Neural cell (in vitro differentiated cells): ENCODE results near the gene PLSCR4. TPM values are rescaled to one million over a fixed set of nuclear protein-coding genes. Genes with fewer than 3 reads are reported as not detected.

ENCODE experiments used
- H2AFZ ChIP-seq: fragments of 200-600, 300-800 bp; sonication (generic), shearing (Covaris generic); 2 replicates; pipeline ENCODE4 v1.6.0; 2014; ENCODE audit warnings: low read depth, mild to moderate bottlenecking, antibody characterized with exemption, low read length, moderate library complexity
- H3F3A ChIP-seq: fragments of 200-600 bp; shearing (Covaris generic); 2 replicates; pipeline ENCODE4 v1.6.1; 2016; ENCODE audit warnings: mild to moderate bottlenecking, moderate library complexity, mixed read lengths, antibody characterized with exemption, low read length; ENCODE audit not compliant: insufficient read depth, poor library complexity, severe bottlenecking
- H3K27ac ChIP-seq: fragments of 200-600, 300-800 bp; sonication (generic), shearing (Covaris generic); 2 replicates; pipeline ENCODE4 v1.5.1; 2014; ENCODE audit warnings: mild to moderate bottlenecking, low read length, moderate library complexity
- H3K27me3 ChIP-seq: fragments of 300-800, 200-600 bp; sonication (generic), shearing (Covaris generic); 2 replicates; pipeline ENCODE4 v1.6.0; 2014; ENCODE audit warnings: mild to moderate bottlenecking, low read depth, low read length, moderate library complexity; ENCODE audit not compliant: insufficient read depth
- H3K36me3 ChIP-seq: fragments of 300-800, 200-600 bp; sonication (generic), shearing (Covaris generic); 2 replicates; pipeline ENCODE4 v1.5.1; 2014; ENCODE audit warnings: mild to moderate bottlenecking, antibody characterized with exemption, low read length, moderate library complexity; ENCODE audit not compliant: insufficient read depth
- H3K4me2 ChIP-seq: fragments of 300-800, 200-600 bp; sonication (generic), shearing (Covaris generic); 2 replicates; pipeline ENCODE4 v1.6.0; 2014; ENCODE audit warnings: mild to moderate bottlenecking, low read length
- H3K4me3 ChIP-seq: fragments of 300-800, 200-600 bp; sonication (generic), shearing (Covaris generic); 2 replicates; pipeline ENCODE4 v1.5.1; 2014; ENCODE audit warnings: mild to moderate bottlenecking, low read length, moderate library complexity
- H3K79me2 ChIP-seq: fragments of 200-600 bp; shearing (Covaris generic); replicated peaks from 2 replicates; pipeline ENCODE4 v1.6.0; 2014; ENCODE audit warnings: mild to moderate bottlenecking, low read length, moderate library complexity; ENCODE audit not compliant: insufficient read depth
- H3K9ac ChIP-seq: fragments of 300-800, 200-600 bp; sonication (generic), shearing (Covaris generic); 2 replicates; pipeline ENCODE4 v1.6.1; 2016; ENCODE audit warnings: mild to moderate bottlenecking, low read length, mixed read lengths
- H3K9me2 ChIP-seq: fragments of 200-600 bp; shearing (Covaris generic); 2 replicates; pipeline ENCODE4 v1.6.1; 2016; ENCODE audit warnings: mild to moderate bottlenecking, low read length, mixed read lengths; ENCODE audit not compliant: insufficient read depth
- H3K9me3 ChIP-seq: fragments of 200-600, 300-800 bp; sonication (generic), shearing (Covaris generic); 2 replicates; pipeline ENCODE4 v1.6.1; 2016; ENCODE audit warnings: mild to moderate bottlenecking, mixed run types, low read length, moderate library complexity, mixed read lengths
- H4K20me1 ChIP-seq: fragments of 200-600 bp; shearing (Covaris generic); 2 replicates; pipeline ENCODE4 v1.6.1; 2016; ENCODE audit warnings: mild to moderate bottlenecking, mixed run types; ENCODE audit not compliant: insufficient read depth
- CTCF ChIP-seq: fragments of 450-650 bp; IDR thresholded peaks from 2 replicates; pipeline ENCODE4 v1.5.1; 2014; ENCODE audit warnings: antibody characterized with exemption, mild to moderate bottlenecking, moderate library complexity; ENCODE audit not compliant: poor library complexity, severe bottlenecking
- EP300 ChIP-seq: fragments of 450-650 bp; conservative IDR thresholded peaks from 2 replicates; pipeline ENCODE4 v1.6.1; 2014; ENCODE audit warnings: antibody characterized with exemption, mild to moderate bottlenecking, moderate library complexity; ENCODE audit not compliant: poor library complexity, severe bottlenecking
- POLR2AphosphoS5 ChIP-seq: IDR thresholded peaks from 2 replicates; pipeline ENCODE4 v1.6.1; 2012
- RAD21 ChIP-seq: fragments of 450-650 bp; conservative IDR thresholded peaks from 2 replicates; pipeline ENCODE4 v1.6.1; 2014; ENCODE audit warnings: antibody characterized with exemption, mild to moderate bottlenecking, moderate library complexity
- REST ChIP-seq: IDR thresholded peaks from 2 replicates; pipeline ENCODE4 v1.6.1; 2012; ENCODE audit warnings: borderline replicate concordance
- SMC3 ChIP-seq: fragments of 450-650 bp; conservative IDR thresholded peaks from 2 replicates; pipeline ENCODE4 v1.6.1; 2014; ENCODE audit warnings: antibody characterized with exemption, mild to moderate bottlenecking, moderate library complexity; ENCODE audit not compliant: poor library complexity
- TAF1 ChIP-seq: IDR thresholded peaks from 2 replicates; pipeline ENCODE4 v1.6.1; 2012; ENCODE audit warnings: low read depth
- polyA plus RNA-seq: library from polyadenylated mRNA; depleted of rRNA; stranded (reverse); fragments of >200 nt; gene quantifications from 2 replicates; pipeline ENCODE4 v1.2.3, GENCODE V29; 2014

The PLSCR4 gene
- polyA plus RNA-seq, 1 donor from 2014 or later, result not detected

- TF ChIP-seq CTCF (peak; percentile 73), TAF1 (no peak)
Measured at GRCh38 chr3:146189519-146190173, 61.3 kb downstream of the PLSCR4 start (continued).

DNA sequence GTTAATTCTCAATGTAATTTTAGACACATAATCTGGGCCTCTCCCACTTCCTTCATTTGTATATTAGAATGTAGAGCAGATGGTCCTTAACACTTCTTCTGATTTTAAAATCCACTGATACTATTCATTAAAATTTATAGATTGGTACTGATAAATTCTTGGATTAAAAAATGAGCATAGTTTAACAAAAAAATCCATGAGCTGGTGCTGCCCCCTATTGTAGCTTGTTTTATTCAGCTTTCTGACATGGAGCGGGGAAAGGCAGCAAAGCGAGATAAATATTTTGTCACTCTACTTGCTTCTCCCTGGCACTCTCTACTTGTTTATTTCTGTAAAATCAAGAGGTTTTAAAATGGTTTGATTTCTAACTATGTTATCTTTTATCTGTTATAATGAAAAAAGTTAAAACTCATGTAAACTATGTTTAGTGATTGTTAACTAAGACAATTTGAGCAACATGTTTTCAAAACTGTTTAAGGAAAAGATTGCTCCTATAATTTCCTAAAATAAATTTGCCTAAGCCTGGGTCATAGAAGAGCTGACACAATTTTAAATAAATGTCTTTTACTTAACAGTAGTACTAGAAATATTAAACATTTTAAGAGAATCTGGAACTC is 63.5 kb downstream of the PLSCR4 start:
- Histone ChIP-seq H3K9ac (no peak overlapping the region), H3K4me2 (no peak overlapping the region), H2AFZ (no peak overlapping the region), H3K9me3 (no peaks in the 10 kb centered on the region), H3K9me2 (no peaks in the 10 kb centered on the region), H3K27me3 (no peaks in the 10 kb centered on the region), H3K36me3 (no peaks in the 10 kb centered on the region), H3K4me3 (no peak overlapping the region), H3F3A (no peaks in the 10 kb centered on the region), H4K20me1 (no peaks in the 10 kb centered on the region), H3K79me2 (no peaks in the 10 kb centered on the region), H3K27ac (no peak overlapping the region)
- TF ChIP-seq SMC3 (peak; percentile 68), EP300 (no peak), POLR2AphosphoS5 (no peak), CTCF (peak; percentile 72), REST (no peak), RAD21 (peak; percentile 78)
